ENCODE results near the gene ATXN2. TPM values are rescaled to one million over a fixed set of nuclear protein-coding genes. Genes with fewer than 3 reads are reported as not detected.
"Not testable (repeated sequence)": the region's sequence is repeated elsewhere in the genome, so short reads cannot be mapped to it uniquely, and the experiment has no call there.

The ATXN2 gene, protein sequence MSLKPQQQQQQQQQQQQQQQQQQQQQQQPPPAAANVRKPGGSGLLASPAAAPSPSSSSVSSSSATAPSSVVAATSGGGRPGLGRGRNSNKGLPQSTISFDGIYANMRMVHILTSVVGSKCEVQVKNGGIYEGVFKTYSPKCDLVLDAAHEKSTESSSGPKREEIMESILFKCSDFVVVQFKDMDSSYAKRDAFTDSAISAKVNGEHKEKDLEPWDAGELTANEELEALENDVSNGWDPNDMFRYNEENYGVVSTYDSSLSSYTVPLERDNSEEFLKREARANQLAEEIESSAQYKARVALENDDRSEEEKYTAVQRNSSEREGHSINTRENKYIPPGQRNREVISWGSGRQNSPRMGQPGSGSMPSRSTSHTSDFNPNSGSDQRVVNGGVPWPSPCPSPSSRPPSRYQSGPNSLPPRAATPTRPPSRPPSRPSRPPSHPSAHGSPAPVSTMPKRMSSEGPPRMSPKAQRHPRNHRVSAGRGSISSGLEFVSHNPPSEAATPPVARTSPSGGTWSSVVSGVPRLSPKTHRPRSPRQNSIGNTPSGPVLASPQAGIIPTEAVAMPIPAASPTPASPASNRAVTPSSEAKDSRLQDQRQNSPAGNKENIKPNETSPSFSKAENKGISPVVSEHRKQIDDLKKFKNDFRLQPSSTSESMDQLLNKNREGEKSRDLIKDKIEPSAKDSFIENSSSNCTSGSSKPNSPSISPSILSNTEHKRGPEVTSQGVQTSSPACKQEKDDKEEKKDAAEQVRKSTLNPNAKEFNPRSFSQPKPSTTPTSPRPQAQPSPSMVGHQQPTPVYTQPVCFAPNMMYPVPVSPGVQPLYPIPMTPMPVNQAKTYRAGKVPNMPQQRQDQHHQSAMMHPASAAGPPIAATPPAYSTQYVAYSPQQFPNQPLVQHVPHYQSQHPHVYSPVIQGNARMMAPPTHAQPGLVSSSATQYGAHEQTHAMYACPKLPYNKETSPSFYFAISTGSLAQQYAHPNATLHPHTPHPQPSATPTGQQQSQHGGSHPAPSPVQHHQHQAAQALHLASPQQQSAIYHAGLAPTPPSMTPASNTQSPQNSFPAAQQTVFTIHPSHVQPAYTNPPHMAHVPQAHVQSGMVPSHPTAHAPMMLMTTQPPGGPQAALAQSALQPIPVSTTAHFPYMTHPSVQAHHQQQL
- total RNA-seq: 32.0 and 37.3 TPM in 2 replicates

DNA sequence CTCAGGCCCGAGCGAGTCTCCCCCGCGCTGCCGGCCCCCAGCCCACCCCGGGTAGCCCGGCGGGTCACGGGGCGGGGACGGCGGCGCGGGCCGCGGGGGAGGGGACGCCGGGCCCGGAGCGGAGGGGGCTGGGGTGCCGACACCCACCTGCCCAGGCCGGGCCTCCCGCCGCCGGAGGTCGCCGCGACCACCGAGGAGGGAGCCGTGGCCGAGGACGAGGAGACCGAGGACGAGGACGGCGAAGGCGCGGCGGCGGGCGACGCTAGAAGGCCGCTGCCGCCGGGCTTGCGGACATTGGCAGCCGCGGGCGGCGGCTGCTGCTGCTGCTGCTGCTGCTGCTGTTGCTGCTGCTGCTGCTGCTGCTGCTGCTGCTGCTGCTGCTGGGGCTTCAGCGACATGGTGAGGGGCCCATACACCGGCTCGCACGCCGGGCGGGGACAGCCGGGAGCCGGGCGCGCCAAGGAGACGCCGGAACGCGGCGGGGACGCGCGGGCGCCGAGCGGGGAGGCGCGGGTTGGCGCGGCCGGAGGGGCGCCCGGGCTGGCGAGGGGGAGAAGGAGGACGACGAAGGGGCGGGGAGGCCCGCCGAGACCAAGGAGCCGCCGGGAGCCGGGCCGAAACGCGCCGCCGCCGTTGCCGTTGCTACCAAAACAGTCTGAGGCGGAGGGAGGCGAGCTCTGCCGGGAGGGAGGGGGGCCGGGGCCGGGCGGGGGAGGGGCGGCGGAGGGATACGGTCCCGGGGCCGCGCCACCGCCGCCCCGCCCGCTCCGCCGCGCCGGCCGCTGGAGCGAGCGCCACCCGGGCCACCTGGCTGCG, at the start of gene ATXN2:
ATXN2 (minus strand) TSS at position 679 of the 816 bp plus-strand sequence; CDS start at position 398, 281 bp downstream.
- DNase-seq: peak; percentile 68

DNA sequence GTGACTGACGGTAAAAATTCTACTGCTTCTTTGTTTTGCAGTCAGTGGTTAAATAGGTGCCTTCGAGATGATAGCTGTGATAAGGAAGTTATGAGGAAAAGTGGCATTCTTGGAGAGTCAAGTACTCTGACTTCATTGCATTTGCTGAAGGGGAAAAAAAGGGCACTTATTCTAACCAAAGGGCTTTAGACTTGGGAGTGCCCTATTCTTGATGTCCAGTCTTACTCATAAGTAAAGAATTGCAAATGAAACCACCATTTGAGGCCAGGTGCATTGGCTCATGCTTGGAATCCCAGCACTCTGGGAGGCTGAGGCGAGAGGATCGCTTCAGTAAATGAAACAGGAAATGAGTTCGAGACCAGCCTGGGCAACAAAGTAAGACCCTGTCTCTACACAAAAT, 46.3 kb upstream of the ATXN2 start:
- DNase-seq: peak; percentile 28

DNA sequence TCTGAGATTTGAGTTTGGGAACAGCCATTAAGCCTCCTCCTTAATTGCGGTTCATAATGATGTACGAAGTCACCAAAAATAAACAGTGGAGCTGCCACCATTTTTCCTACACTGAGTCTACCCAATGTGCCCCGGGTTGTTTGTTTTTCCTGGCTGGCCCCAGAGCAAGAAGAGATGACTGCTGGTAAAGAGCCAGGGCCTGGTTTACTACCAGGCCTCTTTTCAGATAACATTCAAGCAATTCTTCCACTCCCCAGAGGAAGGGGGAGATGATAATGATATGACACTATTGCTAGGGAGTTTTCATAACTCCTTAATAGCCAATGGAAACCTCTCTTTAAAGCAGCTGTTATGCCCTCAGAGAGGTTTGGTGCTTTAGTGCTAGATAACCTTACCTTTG, 44.3 kb upstream of the ATXN2 start:
- DNase-seq: no peak

DNA sequence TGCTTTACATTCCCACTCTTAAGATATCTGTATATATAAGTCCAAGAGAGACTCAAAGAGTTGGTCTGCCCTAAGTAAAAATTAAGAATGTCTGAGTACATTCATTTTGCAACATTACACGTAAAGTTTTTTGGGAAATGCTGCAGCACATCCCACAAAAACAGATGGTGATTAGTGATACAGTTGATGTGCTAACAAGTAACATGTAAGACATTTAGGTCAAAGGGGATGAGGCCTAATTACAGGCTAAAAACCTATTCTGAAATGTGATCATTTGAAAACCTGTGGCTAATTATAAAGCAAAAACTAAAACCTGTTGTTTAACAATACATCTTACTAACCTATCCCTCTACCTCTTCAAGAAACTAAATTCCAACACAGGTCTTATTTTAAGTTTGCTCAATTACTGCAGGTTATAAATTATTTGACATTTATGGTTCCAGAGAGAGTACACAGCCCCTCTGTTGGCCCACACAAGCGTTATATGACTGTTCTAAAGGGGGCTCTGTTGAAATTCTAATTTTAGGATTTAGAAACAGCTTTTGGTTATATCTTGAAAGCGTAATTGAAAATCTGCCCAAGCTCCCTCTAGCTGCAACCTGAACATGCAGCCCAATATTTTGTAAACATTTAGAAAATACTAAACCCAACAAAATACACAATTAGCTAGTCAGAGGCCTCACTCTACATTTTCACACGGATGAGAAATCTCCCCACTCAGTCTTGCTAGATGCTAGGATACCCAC, 43.7 kb upstream of the ATXN2 start:
- DNase-seq: no peak

DNA sequence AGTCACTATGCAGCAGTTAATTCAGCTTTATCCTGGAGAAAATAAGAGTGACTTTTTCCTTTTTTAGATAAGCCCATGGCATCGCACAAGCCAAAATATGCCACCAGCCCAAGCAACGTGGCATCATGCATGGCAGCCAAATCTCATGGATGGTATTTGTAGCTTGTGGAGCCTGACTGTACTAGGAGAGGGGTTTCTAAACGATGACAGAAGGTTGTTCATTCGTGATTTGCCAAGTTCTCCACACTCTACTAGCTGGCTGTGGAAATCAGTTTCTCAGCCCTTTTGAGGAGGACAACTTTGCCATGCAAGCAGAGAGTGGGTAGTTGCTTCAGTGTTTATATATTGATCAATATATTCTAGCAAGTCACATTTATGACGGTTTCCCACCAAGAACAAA, 41.4 kb upstream of the ATXN2 start:
- DNase-seq: no peak

DNA sequence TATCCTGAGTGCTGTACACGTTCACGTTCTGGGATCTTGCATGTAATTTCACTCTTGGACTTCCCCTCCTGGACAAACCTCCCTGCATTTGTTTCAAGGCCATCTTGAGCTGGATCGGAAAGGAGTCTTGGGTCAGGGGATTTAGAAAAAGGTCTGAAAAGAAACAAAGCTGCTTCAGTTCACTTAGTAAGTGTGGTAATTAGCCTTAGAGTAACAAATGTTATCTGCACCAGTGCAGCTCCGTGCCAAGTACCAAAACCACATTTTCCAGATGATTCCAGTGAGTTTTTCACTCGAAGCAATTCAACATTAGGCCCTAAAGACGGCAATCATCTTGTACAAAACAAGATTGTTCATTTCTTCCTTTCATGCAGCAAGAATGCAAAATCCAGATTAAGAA, 39.4 kb upstream of the ATXN2 start:
- DNase-seq: no peak

DNA sequence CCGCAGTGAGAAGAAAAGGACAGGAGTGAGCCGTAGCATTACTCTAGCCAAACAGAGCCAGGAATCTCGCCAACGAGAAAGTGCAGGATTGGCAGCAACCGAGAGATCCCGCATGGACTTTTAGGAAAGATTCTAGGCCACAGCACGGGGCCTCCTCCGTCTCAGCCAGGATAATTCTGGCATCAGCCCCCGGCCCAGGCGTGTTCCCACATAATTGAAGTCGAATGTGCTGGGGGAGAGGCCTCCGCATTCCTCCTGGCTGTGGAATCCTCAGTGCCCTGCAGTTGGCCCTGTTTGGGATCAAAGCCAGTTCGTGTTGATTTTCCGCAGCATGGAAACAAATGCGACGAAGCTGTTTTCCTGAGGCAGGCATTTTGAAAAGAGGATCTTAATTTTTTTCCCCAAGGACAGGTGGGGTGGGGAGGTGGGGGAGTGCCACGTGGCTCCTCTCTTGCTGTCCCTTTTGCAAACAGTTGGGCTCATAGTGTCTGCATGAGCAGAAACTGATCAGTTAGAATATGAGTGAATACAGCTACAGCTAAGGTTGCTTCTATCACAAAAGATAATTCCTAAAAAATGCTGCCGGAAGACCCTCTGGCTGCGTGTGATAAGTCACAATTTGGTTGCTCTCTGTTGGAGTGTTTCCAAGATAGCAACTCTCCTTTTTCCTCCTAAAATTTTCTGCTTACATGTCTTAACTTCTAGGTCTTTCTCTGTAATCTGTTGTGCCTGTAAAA, 37.3 kb upstream of the ATXN2 start:
- peak; percentile 52 for DNase-seq

DNA sequence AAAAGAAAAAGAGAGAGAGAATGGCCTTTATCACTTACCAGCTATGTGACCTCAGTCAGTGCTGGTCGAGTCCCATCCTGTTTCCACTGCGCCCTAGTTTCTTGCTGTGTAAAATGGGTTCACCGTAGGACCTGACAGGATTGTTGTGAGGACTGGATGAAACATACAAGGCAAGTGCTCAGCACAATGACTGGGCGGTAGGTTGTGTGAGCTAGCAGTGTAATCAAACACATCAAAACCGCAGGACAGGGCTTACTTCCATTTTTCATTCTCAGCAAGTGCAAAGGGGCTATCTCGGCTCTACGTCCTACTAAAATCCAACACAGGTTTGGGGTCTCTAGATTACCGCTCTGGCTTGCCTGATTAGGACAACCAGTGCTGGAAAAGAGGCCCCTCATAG, 36.4 kb upstream of the ATXN2 start:
- peak; percentile 15 for DNase-seq

DNA sequence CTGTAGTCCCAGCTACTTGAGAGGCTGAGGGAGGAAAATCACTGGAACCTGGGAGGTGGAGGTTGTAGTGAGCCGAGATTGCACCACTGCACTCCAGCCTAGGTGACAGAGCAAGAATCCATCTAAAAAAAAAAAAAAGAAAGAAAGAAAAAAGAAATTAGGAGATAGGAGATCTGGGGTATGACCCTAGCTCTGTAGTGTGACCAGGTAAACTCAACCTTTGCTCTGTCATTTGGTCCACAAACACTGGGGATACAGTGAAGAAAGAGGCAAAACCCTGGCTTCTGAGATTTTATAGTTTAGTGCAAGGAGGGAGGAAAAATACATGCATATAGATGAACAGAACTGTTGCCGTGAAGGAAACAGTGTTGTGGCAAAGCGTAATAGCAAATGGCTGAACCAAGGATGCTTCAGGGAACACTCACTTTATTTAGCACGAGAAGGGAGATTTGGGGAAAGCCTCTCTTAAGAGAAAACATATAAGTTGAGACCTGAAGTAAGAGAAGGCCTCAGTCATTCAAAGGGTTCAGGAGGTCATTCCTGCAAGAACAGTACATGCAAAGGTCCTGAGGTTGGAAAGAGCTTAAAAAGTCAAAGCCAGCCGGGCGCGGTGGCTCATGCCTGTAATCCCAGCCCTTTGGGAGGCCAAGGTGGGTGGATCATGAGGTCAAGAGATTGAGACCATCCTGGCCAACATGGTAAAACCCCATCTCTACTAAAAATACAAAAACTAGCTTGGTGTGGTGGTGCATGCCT, 29.6 kb upstream of the ATXN2 start:
- no peak for DNase-seq

DNA sequence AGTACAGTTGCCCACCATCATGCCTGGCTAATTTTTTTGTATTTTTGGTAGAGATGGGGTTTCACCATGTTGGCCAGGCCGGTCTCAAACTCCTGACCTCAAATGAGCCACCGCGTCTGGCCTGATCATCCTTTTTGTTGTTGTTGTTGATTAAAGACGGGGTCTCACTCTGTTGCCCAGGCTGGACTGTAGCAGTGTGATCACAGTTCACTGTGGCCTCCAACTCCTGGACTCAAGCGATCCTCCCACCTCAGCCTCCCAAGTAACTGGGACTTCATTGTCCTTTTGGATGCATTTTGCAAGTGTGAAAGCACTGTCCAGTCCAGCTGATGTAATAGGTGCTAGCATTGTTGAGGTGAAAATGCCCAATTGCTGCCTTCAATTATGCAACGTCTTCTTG, 27.1 kb upstream of the ATXN2 start:
- DNase-seq: no peak

DNA sequence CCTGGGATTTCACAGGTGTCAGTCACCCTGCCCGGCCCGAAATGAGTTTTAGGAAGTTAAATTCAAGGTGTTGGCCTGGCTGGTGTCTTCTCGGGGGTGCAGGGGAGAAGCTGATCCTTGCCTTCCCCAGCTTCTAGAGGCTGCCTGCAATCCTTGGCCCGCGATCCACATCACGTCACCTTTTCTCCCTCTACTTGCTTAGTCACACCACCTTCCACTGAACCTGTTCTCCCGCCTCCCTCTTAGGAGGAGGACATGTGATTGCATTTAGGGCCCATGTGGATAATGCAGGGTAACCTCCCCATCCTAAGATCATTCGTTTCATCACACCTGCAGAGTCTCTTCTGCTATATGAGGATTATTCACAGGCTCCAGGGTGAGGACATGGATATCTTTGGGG, 25.4 kb upstream of the ATXN2 start:
- DNase-seq: no peak

DNA sequence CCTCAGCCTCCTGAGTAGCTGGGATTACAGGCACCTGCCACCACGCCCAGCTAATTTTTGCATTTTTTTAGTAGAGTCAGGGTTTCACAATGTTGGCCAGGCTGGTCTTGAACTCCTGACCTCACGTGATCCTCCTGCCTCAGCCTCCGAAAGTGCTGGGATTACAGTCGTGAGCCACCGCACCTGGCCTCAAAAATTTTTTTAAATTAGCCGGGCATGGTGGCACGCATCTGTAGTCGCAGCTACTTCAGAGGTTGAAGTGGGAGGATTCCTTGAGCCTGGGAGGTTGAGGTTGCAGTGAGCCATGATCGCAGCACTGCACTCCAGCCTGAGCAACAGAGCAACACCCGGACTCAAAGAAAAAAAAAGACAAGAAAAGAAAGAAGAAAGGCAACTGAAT, 18.7 kb upstream of the ATXN2 start:
- not testable (repeated sequence) for DNase-seq

DNA sequence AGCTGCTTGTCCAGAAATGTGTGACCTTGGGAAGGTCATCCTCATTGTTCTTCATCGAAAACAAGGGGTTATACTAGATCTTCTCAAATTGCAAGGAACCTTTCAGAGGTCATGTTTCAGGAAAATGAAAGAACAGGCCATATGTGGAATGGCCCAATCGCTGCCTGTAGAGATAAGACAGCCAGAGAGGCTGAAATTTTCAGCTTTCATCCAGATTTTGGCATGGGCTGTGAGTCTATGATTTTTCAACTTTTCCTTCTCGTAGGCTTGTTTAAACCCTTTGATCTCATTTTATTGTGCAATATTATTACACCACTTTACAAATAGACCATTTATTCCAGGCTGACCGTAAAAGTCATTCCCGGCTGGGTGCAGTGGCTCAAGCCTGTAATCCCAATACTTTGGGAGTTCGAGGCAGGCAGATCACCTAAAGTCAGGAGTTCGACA, 17.1 kb upstream of the ATXN2 start:
- DNase-seq: no peak

DNA sequence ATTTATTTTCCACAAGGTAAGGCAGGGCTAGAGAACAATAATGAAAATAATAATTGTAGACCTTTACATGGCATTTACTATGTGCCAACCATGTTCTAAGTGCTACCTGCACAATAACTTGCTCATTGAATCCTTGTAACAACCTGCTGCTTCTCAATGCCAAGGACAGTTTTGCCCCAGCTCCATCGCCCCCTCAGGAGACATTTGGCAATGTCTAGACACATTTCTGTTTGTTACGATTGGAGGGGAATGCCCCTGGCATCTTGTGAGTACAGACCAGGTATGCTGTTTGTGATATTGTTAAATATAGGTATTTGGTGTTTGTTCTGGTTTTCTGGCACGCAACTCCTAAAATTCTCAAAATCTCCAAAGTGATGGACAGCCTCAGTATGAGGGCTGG, 8.1 kb upstream of the ATXN2 start:
- DNase-seq: peak; percentile 4

DNA sequence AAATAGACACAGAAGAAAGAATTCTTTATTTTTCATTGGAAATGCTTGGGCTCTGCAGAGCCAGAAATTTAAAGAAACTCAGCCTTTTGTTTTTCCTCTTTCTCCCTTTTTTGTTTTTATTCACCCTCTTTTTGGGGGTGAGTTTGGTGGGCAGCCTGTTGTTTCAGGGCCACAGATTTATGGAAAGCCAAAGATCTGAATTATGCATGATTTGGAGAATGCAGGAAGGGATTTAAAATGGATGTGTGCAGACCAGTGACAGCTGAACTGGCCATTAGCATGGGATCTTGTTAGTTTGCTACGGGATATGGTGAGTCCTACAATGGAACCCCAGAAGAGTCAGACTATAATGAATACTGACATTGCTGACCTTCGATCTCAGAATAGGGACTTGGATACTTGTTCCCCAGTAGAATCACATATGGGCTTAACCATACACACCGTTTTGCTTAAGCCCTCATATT, 7.7 kb upstream of the ATXN2 start:
- no peak for DNase-seq

DNA sequence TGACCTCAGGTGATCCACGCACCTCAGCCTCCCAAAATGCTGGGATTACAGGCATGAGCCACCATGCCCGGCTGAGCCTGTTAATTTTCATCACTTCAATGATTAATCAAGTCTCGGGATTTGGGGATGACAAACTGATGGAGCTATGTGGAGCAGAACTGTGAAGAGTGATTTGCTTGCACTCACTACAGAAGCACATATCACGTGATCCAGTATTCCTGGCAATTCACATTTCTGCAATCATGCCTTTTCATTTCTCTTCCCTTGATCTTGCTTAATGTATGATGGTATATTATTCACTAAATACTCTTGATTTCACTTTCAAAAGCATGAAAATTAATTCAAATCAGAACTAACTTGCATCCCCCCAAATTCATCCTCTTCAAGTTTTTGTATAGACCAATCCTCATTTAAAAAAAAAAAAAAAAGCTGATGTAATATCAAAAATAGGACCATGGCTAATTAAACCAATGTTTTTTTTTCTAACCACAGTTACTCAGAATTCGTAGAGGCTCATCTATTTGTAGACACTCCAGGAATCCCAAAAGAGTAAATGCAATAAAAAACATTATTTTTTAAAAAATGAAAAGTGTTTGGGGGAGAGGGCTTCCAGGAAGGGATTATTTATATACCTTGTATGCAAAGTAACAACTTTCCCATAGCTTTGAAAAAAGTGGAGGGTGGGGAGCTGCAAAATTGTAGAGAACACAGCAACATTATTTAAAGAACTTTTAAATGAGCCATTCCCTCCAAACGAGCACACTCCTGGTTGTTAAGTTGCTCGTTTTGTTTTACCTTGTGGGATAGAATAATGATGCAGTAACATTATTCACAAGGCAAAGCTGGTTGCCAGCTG, 7.0 kb upstream of the ATXN2 start:
- DNase-seq: no peak

DNA sequence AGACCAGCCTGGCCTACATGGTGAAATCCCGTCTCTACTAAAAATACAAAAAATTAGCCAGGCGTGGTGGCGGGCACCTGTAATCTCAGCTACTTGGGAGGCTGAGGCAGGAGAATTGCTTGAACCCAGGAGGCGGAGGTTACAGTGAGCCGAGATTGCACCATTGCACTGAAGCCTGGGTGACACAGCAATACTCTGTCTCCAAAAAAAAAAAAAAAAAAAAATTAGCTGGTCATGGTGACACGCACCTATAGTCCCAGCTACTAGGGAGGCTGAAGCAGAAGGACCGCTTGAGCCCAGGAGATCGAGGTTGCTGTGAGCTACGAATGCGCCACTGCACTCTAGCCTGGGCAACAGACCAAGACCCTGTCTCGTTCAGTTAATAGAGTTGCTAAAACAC, 3.7 kb upstream of the ATXN2 start:
- DNase-seq: not testable (repeated sequence)

DNA sequence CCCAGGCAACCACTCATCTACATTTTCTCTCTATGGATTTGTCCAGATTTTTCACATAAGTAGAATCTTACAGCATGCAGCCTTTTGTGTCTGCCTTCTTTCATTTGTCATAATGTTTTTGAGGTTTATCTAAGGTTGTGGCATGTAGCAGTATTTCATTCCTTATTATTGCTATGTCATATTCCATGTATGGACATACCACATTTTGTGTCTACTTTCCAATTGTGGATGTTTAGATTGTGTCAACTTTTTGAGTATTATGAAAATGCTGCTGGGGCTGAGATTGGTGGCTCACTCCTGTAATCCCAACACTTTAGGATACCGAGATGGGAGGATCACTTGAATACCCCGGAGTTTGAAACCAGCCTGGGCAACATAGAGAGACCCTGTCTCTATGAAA, 3.2 kb upstream of the ATXN2 start:
- no peak for DNase-seq

DNA sequence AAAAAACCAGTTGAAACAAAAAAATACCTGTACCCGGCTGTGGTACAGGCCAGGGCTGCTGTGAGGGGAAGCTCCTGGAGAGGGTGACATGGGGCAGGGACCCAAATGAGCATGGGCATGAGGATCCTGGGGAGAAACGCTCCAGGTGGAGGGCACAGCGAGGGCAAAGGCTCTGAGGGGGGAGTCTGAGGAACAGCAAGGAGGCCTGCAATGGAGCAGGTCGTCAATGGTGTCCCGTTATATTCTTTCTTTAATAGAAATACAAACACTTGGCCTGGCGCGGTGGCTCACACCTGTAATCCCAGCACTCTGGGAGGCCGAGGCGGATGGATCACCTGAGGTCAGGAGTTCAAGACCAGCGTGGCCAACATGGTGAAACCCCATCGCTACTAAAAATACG, 1.9 kb upstream of the ATXN2 start:
- DNase-seq: not testable (repeated sequence)

Data from dermis blood vessel endothelial cell (primary cell).